Measurements from ENCODE around the gene GJD2.

GJD2 gene

GRCh38 chr15:34772312-34772711 lies 17.5 kb upstream of the GJD2 start:
- no peak for DNase-seq

GRCh38 chr15:34769711-34770110 lies 14.9 kb upstream of the GJD2 start:
- DNase-seq, result no peak

DNA sequence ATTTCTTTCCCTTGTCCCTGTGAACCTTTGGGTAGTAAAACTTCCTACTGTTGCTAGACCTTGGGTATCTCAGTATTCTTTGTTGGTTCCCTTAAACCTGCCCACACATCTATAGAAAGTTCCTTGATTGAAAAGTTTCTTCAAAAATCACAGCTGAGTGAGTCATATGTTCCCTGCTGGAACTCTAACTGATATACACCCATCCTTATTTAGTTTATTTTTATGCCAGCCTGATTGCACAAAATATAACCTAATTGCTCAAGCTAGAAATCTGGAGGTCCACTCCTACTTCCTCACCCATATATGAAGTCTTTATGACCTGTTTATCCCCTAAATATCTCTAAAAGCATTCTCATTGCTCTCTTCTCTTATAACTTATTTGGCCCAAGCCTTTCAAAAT lies 13.7 kb upstream of the GJD2 start:
- no peak for DNase-seq

DNA sequence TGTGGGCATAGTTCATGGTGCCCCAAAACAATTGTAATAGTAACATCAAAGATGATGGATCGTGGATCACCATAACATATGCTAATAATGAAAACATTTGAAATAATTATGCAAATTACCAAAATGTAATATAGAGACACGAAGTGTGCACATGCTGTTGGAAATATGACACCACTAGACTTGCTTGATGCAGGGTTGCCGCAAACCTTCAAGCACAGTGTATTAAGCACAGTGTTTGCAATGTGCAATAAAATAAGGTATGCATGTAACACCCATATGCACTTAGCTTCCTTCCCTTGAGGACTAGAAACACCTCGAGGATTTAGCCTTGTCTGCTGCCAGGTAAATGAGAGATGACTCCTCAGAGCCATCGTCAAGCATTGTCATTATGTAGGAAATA lies 10.9 kb upstream of the GJD2 start:
- DNase-seq, result no peak

GRCh38 chr15:34760909-34761308 lies 6.1 kb upstream of the GJD2 start:
- no peak for DNase-seq

- DNase-seq, result no peak
Observed at GRCh38 chr15:34759992-34760391, 5.2 kb upstream of the GJD2 start.

DNA sequence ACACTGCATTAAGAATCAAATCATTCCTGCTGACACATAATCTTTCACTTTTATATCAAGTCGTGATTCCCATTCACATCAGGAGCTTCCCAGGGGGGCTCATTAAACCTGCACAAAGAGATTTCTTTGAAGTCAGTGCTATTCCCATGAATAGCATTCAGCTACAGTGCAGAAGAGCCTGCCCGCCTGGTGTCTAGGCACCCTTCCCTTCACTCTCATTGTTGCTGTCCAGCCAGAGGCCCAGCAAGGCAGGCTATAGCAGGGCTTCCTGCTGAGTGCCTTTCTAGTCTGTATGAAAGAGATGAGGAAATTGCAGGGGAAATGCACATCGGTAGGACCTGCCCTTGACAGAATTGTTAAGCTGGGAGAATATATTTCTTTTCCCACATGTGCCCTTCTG lies 4.5 kb upstream of the GJD2 start:
- no peak for DNase-seq

DNA sequence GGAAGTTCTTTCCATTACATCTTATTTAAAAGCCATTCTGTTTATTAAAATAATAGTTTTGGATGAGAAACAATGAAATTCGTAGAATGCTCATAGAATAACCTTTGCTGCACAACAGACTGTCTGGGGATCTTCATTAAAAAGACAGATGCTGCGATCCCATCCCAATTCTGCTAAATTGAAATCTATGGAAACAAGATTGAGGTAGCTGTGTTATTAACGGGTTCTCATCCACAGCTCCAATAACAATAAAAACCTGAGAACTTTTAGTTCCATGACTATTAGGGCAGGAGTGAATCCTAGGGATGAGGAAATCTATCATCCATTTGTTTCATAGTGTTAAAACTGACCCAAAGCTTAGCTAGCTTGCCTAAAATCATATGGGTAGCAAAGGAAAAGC lies 2.5 kb upstream of the GJD2 start:
- no peak for DNase-seq

GRCh38 chr15:34755419-34755773 lies 598 bp upstream of the GJD2 start:
- no peak for DNase-seq

- DNase-seq, result no peak
Observed at GRCh38 chr15:34754171-34754601, 612 bp downstream of the GJD2 start.

- DNase-seq, result no peak
Observed at GRCh38 chr15:34753236-34753894, 1.4 kb downstream of the GJD2 start.

GRCh38 chr15:34749691-34750090 lies 5.1 kb downstream of the GJD2 start:
- no peak for DNase-seq

DNA sequence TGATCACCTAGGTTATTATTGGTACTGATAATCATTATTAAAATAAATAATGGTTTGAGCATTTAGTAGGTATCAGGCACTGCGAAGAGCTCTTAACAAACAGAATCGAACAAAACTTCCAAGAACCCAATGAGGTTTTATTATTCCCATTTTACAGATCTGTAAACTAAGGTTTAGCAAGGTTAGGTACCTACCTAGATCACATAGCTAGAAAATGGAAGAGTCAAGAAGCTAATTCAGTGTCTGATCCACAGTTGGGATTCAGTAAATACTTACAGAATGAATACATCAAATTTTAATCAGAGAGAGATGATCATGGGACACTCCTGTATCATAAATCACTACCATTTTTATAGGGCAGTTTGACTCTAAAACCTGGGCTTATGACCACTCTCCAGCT lies 15.5 kb downstream of the GJD2 start:
- no peak for DNase-seq

GRCh38 chr15:34738002-34738401 lies 16.8 kb downstream of the GJD2 start:
- DNase-seq, result no peak

- DNase-seq, result no peak
Observed at GRCh38 chr15:34737477-34737876, 17.3 kb downstream of the GJD2 start.

DNA sequence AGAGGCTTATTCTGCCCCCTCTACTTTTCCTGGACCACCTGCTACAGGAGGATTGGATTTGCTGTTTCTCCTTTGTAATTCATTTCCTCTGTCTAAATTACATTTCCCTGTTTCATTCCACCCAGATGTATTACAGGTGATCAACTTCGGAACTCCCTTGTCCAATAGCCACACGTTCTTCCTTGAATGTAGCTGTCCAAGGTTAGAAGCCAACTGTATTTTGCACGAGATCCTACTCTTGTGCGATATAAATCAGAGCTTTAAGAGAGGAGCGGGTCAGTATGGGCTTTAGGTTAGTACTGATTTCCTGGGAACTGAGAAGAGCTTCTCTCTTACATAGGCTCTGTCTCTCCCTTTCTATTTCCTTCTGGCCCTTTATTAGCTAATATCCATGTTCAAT lies 20.5 kb downstream of the GJD2 start:
- no peak for DNase-seq

GRCh38 chr15:34733621-34734020 lies 21.2 kb downstream of the GJD2 start:
- no peak for DNase-seq

- DNase-seq, result no peak
Observed at GRCh38 chr15:34732430-34732829, 22.4 kb downstream of the GJD2 start.

DNA sequence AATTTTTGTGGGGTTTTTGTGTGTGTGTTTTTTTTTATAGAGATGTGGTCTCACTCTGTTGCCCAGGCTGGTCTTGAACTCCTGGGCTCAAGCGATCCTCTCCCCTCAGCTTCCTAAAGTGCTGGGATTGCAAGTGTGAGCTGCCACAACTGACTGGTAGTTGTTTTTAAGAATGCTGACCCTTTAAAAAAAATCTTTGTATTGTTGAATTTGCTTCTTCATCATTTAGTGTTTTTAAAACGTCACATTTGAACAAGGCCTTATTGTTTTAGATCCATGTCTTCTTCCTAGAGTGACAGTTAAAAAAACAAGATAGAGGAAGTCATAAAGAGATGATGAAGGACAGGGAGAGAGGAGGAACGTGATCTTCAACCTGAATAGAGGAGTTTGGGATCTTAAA lies 24.1 kb downstream of the GJD2 start:
- DNase-seq, result no peak

DNA sequence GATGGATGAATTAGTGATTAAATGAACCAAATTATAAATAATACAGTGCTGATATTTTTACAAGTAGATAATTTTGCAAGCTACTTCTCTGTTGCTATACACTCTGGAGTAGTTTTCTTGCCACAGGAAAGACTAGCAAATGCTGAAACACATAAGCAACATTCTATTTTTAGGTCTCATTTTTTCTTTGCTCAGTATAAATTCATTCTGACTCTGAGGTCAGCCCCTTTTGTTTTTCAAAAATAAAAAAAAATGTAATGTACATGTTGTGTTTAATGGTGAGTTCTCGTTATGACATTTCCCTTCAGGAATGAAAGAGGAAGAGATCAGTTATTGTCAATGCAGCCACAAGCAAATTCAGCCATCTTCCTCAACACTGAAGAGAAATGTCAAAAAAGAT lies 24.9 kb downstream of the GJD2 start:
- DNase-seq, result no peak

DNA sequence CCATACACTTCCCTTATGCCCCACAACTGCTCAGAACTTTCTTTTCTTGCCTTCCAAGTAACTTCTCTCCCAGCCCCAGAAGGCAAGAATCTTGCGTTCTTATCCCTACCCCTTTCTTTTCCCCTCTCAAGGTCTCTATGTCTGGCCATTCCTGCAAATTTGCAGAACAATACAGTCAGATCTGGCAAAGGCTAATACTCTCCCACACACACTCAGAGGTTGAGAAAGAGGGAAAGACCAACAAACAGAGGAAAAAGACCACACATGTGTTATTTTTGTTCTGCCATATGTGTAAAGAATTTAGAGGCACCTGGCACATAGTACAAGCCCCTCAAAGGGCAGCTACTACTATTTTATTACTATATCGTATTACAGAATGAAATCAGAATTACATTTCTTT lies 25.7 kb downstream of the GJD2 start:
- DNase-seq, result no peak

DNA sequence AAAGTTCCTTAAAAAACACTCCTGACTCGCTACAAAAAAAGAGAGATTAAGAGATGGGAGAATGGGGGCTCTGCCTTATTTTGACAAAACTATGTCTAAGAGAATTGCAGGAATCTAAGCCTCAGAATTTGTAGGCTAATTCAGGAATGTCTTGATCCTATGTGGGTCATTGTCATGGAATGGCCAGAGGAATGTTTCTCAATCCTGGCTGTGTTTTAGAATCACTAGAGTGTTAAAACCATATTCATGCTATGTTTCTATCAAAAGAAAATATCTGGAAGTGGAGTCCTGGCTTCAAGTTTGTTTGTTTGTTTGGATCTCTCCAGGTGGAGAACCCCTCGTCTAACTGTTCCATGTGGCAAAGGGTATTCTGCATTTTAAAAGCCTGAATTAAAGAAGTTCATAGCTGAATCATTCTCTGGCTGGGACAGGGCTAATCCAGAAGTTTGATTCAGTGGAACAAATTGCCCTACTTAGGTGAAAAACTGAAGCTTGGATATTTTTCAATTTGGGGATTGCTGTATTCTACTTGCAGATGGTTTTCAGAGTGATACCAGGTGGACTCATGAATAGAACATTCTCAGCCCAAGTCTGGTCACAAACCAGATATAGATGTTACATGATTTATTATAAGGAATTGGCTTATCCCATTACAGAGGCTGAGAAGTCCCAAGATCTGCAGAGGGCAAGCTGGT lies 28.2 kb downstream of the GJD2 start:
- no peak for DNase-seq

GRCh38 chr15:34725556-34725955 lies 29.2 kb downstream of the GJD2 start:
- no peak for DNase-seq

DNA sequence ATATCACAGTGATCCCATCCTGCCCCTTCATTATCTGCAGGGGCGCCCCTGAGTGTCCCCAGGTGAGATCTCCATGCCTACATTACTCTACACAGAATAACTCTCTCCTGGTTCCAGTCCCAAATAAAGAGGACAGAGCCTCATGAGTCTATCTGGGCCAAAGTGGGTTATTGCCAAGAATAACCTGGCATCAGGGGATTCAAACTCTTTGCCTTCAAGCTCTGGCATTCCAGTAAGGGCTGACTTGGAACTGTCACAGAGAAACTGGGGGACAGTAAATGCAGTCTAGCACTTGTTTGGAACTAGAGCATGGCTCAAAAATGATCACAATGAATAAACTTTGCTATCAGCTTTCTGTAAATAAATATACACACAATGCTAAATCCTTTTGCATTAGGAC lies 30.3 kb downstream of the GJD2 start:
- DNase-seq, result no peak

GRCh38 chr15:34722439-34722836 lies 32.4 kb downstream of the GJD2 start:
- no peak for DNase-seq
